DOHH2 (cell line): ENCODE results near the gene TBC1D22A.

Experiments
- CTCF ChIP-seq: fragments of 200-600 bp; sonication (generic); IDR thresholded peaks from one replicate; pipeline ENCODE4 v1.5.1; 2014; ENCODE audit warnings: antibody characterized with exemption, mild to moderate bottlenecking, low read depth, low read length; ENCODE audit not compliant: poor library complexity, severe bottlenecking
- EZH2phosphoT487 ChIP-seq: fragments of 200-600 bp; sonication (generic); IDR thresholded peaks from 2 replicates; pipeline ENCODE4 v1.6.1; 2017; ENCODE audit warnings: borderline replicate concordance, mild to moderate bottlenecking, antibody characterized with exemption, low read length, moderate library complexity, mixed read lengths

- TF ChIP-seq EZH2phosphoT487 (no peak), CTCF (no peak)
Measured at GRCh38 chr22:47148510-47148909, 386.1 kb downstream of the TBC1D22A start.
